ENCODE measurements around the gene ETV6.
A peak's percentile ranks its signal among the peaks of the same experiment; 100 is the strongest.
"Not testable (repeated sequence)": the region's sequence is repeated elsewhere in the genome, so short reads cannot be mapped to it uniquely, and the experiment has no call there.

ETV6 gene

DNA sequence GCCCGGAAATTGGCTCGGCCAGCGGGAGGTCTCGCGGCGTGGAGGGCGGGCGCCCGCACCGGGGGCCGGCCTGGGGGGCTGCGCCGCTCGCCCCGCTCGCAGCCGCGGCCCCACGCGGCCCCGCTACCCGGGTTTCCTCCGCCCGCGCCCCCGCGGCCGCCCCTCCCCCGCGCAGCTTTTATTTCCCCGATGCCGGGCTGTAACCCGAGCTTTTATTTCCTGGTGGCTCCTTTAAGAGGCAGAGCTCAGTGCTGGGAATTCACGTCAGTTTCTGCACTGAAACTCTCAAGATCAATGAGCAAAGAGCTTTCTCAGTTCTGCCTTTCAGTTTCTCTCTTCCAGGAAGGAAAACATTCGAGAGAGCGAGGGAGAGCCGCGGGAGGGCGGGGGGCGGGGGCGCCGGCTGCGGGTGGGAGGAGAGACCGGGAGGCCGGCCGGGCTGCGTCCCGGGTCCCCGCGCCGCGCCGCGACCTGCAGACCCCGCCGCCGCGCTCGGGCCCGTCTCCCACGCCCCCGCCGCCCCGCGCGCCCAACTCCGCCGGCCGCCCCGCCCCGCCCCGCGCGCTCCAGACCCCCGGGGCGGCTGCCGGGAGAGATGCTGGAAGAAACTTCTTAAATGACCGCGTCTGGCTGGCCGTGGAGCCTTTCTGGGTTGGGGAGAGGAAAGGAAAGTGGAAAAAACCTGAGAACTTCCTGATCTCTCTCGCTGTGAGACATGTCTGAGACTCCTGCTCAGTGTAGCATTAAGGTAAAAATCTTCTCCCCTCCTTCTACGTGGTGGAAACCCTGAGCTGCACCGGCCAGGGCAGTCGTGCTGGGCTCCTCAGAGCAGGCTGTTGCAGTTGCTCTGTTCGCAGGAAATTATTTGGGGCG, at the start of gene ETV6:
Gene ETV6 (plus strand): TSS at position 262 of the 873 bp plus-strand sequence. CDS start 454 bp downstream, at position 716.
- peak; percentile 61 for DNase-seq (ENCODE audit: low read depth)

- DNase-seq (ENCODE audit: low read depth): no peak
Measured at GRCh38 chr12:11600199-11600598, 49.3 kb upstream of the ETV6 start.

DNA sequence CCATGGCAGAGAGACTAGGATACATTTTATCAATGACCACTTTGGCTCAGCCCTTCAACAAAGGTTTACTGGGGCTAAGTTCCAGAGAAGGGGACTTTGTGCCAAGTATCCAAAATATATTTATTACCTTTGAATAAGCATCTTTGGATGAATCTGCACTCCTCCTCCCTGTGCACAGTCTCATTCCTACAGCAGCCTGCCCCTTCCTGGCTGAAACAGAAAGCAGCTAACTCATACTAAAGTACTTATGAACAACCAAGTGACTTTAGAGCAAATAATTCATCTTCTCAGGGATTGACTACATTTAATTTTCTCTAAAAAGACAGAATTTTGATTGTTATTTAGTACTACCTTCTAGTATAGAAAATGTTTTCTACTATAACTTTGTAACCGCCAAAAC, 47.8 kb upstream of the ETV6 start:
- no peak for DNase-seq (ENCODE audit: low read depth)

- DNase-seq (ENCODE audit: low read depth): no peak
Measured at GRCh38 chr12:11607313-11608081, 42.0 kb upstream of the ETV6 start.

DNA sequence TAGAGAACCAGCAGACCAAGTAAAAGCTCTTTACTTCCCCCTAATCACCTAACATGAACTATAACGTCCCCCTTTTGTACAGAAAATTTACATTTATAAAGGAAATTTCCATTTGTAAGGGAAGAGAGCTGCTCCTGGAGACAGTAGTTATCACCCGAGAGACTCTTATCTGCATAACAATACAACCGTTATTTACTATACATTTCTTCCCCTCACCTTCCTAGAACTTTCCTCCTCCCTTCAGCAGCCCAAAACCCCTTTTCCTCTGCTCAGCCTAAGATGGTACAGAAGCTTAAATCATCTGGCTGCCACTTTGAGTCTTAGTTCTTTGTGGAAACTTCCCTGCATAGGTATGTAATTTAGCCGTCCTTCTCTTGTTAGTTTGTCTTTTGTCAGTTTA, 40.4 kb upstream of the ETV6 start:
- no peak for DNase-seq (ENCODE audit: low read depth)

DNA sequence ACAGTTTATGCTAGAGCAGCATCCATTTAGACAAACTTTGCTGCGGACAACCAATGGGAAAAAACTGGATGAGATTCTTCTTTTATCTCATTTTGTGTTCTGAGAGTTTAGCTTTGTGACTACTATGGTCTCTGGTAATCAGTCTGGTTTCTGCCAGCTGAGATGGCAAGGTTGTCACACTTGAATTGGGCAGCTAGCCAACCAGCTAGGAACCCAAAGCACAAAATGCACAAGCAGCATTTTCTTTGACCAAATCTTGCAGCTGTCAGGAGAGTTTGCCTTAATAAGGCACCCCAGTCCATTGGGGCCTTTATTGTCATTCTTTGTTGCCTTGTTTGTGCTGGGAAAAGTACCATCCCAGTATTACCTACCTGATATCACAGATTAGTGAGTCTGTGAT, 34.0 kb upstream of the ETV6 start:
- DNase-seq (ENCODE audit: low read depth): no peak

GRCh38 chr12:11618046-11618445, 31.4 kb upstream of the ETV6 start:
- no peak for DNase-seq (ENCODE audit: low read depth)

DNA sequence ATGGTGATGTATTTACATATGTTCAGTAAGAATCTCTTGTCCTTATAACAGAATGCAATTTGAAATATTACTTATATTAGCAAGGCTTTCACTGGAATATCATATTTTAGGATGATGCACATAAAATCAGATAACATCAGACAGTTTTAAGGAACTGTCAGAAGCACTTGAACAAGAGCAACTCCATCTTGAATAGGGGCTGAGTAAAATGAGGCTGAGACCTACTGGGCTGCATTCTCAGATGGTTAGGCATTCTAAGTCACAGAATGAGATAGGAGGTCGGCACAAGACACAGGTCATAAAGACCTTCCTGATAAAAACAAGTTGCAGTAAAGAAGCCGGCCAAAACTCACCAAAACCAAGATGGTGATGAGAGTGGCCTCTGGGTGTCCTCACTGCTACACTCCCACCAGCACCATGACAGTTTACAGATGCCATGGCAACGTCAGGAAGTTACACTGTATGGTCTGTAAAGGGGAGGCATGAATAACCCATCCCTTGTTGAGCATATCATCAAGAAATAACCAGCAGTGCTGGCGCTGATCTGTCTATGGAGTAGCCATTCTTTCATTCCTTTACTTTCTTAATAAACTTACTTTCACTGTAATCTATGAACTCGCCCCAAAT, 27.6 kb upstream of the ETV6 start:
- DNase-seq (ENCODE audit: low read depth): no peak

DNA sequence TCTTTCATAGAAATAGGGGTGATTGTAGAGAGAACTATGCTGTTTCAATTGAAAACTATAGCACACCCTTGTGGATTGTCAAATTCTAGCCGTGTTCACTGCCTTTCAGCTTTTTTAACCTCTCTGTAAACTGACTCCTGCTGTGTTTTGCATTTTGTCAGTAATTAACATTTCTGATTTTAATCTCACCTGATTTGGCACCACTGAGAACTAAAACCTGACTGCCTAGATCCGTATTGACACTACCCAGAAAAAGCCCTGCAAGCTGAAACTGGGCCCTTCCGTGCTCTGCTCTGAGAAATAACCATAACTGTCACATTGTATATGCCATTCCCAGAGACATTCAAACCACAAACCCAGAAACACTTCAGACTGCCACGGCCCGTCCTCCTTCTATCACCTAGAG, 26.6 kb upstream of the ETV6 start:
- no peak for DNase-seq (ENCODE audit: low read depth)

- DNase-seq (ENCODE audit: low read depth): no peak
Measured at GRCh38 chr12:11623382-11623781, 26.1 kb upstream of the ETV6 start.

- no peak for DNase-seq (ENCODE audit: low read depth)
Measured at GRCh38 chr12:11624116-11624515, 25.4 kb upstream of the ETV6 start.

- DNase-seq (ENCODE audit: low read depth): not testable (repeated sequence)
Measured at GRCh38 chr12:11627709-11628108, 21.8 kb upstream of the ETV6 start.

GRCh38 chr12:11628353-11628752, 21.1 kb upstream of the ETV6 start:
- DNase-seq (ENCODE audit: low read depth): no peak

- DNase-seq (ENCODE audit: low read depth): no peak
Measured at GRCh38 chr12:11630046-11630706, 19.3 kb upstream of the ETV6 start.

DNA sequence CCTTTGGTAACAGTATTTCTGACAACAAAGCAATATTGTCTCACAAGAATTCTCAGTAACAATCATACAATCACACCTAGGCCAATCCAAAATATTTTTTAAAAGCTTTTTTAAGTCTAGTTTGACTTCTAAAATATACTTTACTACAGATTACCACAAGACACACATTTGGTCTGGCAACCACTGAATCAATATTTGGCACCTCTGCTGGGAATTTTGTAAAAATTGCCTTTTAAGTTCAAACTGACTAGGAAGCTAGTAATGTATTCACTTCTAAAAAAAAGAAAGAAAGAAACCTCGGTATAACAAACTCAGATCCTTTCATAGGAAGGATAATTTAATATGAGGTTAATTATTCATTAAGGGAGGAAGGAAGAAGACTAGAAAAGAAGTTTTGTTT, 18.2 kb upstream of the ETV6 start:
- DNase-seq (ENCODE audit: low read depth): no peak

GRCh38 chr12:11631881-11632280, 17.6 kb upstream of the ETV6 start:
- DNase-seq (ENCODE audit: low read depth): not testable (repeated sequence)

DNA sequence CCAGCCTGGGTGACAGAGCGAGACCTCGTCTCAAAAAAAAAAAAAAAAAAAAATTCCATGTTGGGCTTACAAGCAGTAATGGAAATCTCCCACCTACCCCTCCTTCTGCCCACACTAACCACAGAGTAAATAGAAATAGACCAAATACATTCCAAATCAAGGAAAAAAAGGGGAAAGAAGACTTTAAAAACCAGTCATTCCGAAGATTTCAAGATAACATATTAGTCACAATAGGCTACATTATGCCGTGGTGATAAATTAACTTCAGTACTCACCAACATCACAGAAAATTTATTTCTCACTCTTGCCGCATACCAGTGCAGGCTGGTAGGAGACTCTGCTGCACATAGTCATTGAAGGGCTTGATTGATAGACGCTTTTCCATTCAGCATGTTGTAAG, 15.5 kb upstream of the ETV6 start:
- DNase-seq (ENCODE audit: low read depth): no peak

DNA sequence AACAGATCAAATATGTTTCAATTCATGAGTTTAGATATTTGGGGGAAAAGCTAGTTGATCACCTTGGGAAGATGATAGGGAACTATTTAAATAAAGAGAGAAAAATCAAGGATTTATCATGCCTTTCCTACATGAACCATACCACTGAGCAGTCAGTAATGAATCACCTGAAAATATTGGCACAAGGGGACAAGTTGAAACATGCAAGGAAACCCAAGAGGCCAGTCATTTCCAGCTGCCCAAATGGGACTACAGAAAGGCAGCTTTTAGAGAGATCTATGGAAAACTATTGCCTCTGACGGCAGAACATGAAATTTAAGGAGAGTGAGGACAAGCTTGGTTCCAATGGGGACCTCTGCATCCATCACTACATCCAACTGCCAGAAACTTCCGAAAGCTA, 14.1 kb upstream of the ETV6 start:
- DNase-seq (ENCODE audit: low read depth): no peak

GRCh38 chr12:11638315-11638916, 11.1 kb upstream of the ETV6 start:
- DNase-seq (ENCODE audit: low read depth): no peak

DNA sequence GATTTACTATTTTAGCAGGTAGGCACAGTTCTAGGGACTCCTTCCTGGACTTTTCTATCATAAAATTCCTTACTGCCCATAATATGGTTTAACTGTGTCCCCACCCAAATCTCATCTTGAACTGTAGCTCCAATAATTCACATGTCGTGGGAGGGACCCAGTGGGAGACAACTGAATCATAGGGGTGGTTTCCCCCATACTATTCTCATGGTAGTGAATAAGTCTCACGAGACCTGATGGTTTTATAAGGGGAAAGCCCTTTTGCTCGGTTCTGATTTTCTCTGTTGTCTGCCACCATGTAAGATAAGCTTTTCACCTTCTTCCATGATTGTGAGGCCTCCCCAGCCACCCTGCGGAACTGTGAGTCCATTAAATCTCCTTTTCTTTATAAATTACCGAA, 10.0 kb upstream of the ETV6 start:
- no peak for DNase-seq (ENCODE audit: low read depth)

- no peak for DNase-seq (ENCODE audit: low read depth)
Measured at GRCh38 chr12:11641522-11641921, 8.0 kb upstream of the ETV6 start.

DNA sequence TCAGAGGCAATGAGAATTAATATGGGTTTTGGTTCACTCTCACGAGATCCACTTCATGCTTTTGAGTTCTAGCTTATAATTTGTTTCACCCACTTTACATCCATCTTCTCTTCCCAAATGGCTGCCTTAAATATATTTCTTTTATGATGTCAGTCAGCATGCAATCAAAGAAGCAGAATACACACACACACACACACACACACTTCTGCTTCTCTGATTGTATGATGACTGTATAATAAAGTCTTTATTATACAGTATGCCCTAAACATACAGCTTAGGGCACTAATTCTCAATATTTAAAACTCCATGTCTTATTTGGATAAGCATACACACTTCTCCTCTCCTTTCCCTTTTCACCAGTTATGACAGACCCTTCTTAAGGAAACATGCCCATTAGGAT, 6.7 kb upstream of the ETV6 start:
- DNase-seq (ENCODE audit: low read depth): no peak

Measured in stimulated activated CD8-positive, alpha-beta memory T cell treated with anti-CD3 and anti-CD28 coated beads, Interleukin-4, amount 100 ng/mL, for 24 hours (primary cell).